CD4-positive, alpha-beta T cell (primary cell): ENCODE data around the gene HSD3B7. TPM values are rescaled to one million over a fixed set of nuclear protein-coding genes. Genes with fewer than 3 reads are reported as not detected.
A peak's percentile ranks its signal among the peaks of the same experiment; 100 is the strongest.

Experiments used
- ATAC-seq: fragments of 200-7000 bp; cut with Tn5 transposase; one replicate; pipeline ENCODE4 v1.10.0; 2022; ENCODE audit warnings: mild to moderate bottlenecking; ENCODE audit not compliant: poor library complexity
- CTCF ChIA-PET: fragments of 350-600 bp; sonication (Branson Sonifier 250); formaldehyde crosslinking; loops from one replicate; lab custom pipeline; 2021; ENCODE audit warnings: antibody characterized with exemption, inconsistent platforms; lab: Charles Lee
- POLR2A ChIA-PET: fragments of 350-600 bp; sonication (Branson Sonifier 250); formaldehyde crosslinking; loops from one replicate; lab custom pipeline; 2021; ENCODE audit warnings: antibody characterized with exemption, inconsistent platforms; lab: Charles Lee
- DNase-seq, 14 experiments: peaks; one replicate each; pipeline ENCODE4 v3.0.0-alpha.2; 2013 to 2020; ENCODE audit warnings: mixed read lengths in 2 of 14
- H3K27ac ChIP-seq, 2 donors: one replicate each; pipeline versions ENCODE4 v1.5.1 to v1.7.0; 2013; ENCODE audit warnings: low read length in 2 of 2, low read depth in 1 of 2, mild to moderate bottlenecking in 1 of 2
- H3K27me3 ChIP-seq, 2 experiments: 1 replicate in 1 of 2; 2 replicates in 1 of 2; pipeline versions ENCODE4 v1.6.1 to v1.7.0; 2013; ENCODE audit warnings: low read length in 2 of 2, control low read depth in 1 of 2, mild to moderate bottlenecking in 1 of 2, moderate library complexity in 1 of 2; ENCODE audit not compliant: insufficient read depth in 2 of 2, control insufficient read depth in 1 of 2
- H3K36me3 ChIP-seq: one replicate; pipeline ENCODE4 v1.6.1; 2013; ENCODE audit warnings: low read length, control low read depth; ENCODE audit not compliant: insufficient read depth
- H3K4me1 ChIP-seq: one replicate; pipeline ENCODE4 v1.6.1; 2013; ENCODE audit warnings: low read length, control low read depth; ENCODE audit not compliant: insufficient read depth
- H3K4me3 ChIP-seq: one replicate; pipeline ENCODE4 v1.5.1; 2013; ENCODE audit warnings: mild to moderate bottlenecking, low read length, moderate library complexity
- H3K9me3 ChIP-seq, 2 experiments: 1 replicate in 1 of 2; 2 replicates in 1 of 2; pipeline versions ENCODE4 v1.6.1 to v1.7.0; 2013; ENCODE audit warnings: low read length in 2 of 2, mild to moderate bottlenecking in 2 of 2, control low read depth in 1 of 2, moderate library complexity in 1 of 2; ENCODE audit not compliant: control insufficient read depth in 1 of 2, insufficient read depth in 1 of 2
- H3K27ac Mint-ChIP-seq: one replicate; pipeline ENCODE4 v1.8.0; 2020; ENCODE audit warnings: mixed read lengths
- H3K27me3 Mint-ChIP-seq: one replicate; pipeline ENCODE4 v1.8.0; 2021; ENCODE audit warnings: mixed read lengths
- H3K36me3 Mint-ChIP-seq: one replicate; pipeline ENCODE4 v1.8.0; 2021; ENCODE audit warnings: low read depth, mixed read lengths
- H3K4me1 Mint-ChIP-seq: one replicate; pipeline ENCODE4 v1.8.0; 2021; ENCODE audit warnings: low read depth, mixed read lengths
- H3K4me3 Mint-ChIP-seq: one replicate; pipeline ENCODE4 v1.8.0; 2020; ENCODE audit warnings: mild to moderate bottlenecking, mixed read lengths
- H3K9me3 Mint-ChIP-seq: one replicate; pipeline ENCODE4 v1.8.0; 2020; ENCODE audit warnings: mixed read lengths
- CTCF ChIP-seq: fragments of 200-600 bp; IDR thresholded peaks from one replicate; pipeline ENCODE4 v1.8.0; 2022; ENCODE audit warnings: antibody characterized with exemption, mild to moderate bottlenecking
- intact Hi-C, 2 experiments: fragments of 100-400 bp; cut with DNase I in 1 of 2; cut with micrococcal nuclease in 1 of 2; formaldehyde crosslinking; loops; one replicate each; pipeline versions ENCODE4 v1.15.1 to v1.9.0; 2023 to 2025; cut with DNase I, micrococcal nuclease
- total RNA-seq, 174 experiments: library from RNA in 2 of 174; stranded (reverse) in 2 of 174; gene quantifications; one replicate each; pipeline ENCODE4 v1.2.3 and lab custom pipeline; 2021 to 2026

Gene HSD3B7
- total RNA-seq, 2 experiments from 2014 or later = 0.11 TPM; not detected in 1

GRCh38 chr16:30953111-30953510, 31.9 kb upstream of the HSD3B7 start:
- DNase-seq (no peak), ATAC-seq (no peak)
- intact Hi-C loops = loop anchor here in 1 of 2 experiments (10.0 kb wide), 2 partner anchors 122 to 912 kb away; partner anchors contain the start of genes ZNF646 and ZNF668
- TF ChIP-seq CTCF = no peak
- ChIA-PET CTCF (interaction anchor here (0.9 to 3.4 kb wide), 7 partner anchors 11 to 915 kb away, joined by 3 to 14 read pairs (median 4); partner anchors contain the start of gene HSD3B7), POLR2A (interaction anchor here (1.2 to 1.4 kb wide), 3 partner anchors 11 to 226 kb away, joined by 3 read pairs; partner anchors contain the start of gene FUS)
- Histone ChIP-seq H3K27me3 (no peaks in the 10 kb centered on the region), H3K36me3 (no peaks in the 10 kb centered on the region), H3K4me1 (peaks cover 46% of the 10 kb centered on the region), H3K4me3 (no peak overlapping the region), H3K9me3 (peaks cover 0 to 6% of the 10 kb centered on the region in 2 experiments), H3K27ac (no peak overlapping the region)
- H3K27me3 Mint-ChIP-seq = no peaks in the 10 kb centered on the region
- no peaks in the 10 kb centered on the region for H3K9me3 Mint-ChIP-seq
- peaks cover 8% of the 10 kb centered on the region for H3K36me3 Mint-ChIP-seq
- H3K4me1 Mint-ChIP-seq = peaks cover 30% of the 10 kb centered on the region
- no peak overlapping the region for H3K27ac Mint-ChIP-seq
- no peak overlapping the region for H3K4me3 Mint-ChIP-seq

DNA sequence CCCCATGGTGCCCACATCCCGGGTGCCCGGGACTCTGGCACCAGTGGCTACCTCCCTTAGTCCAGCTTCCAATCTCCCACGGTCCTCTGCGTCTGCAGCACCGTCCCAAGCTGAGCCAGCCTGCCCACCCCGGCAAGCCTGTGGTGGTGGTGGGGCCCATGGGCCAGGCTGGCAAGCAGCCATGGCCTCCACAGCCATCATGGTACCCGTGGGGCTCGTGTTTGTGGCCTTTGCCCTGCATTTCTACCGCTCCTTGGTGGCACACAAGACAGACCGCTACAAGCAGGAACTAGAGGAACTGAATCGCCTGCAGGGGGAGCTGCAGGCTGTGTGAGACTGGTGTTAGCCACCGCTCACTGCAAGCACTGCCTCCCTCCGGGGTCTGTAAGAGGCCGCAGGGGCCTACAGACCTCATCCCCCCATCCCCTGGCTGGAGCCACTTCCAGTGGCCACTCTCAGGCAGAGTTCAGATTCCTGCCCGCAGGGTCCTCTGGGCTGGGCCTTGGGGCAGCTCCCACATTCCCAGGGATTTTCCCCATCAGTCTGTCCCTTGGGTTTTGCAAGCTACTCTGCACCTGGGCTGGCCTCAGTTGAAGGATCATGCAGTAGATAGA, 31.4 kb upstream of the HSD3B7 start:
- H3K4me1 Mint-ChIP-seq = peaks cover 34% of the 10 kb centered on the region
- ATAC-seq = no peak
- H3K27ac Mint-ChIP-seq = peak overlapping the region; percentile 44

GRCh38 chr16:30954993-30955392, 30.0 kb upstream of the HSD3B7 start:
- TF ChIP-seq CTCF = no peak
- Histone ChIP-seq H3K4me1 (peaks cover 47% of the 10 kb centered on the region), H3K27me3 (no peaks in the 10 kb centered on the region), H3K4me3 (no peak overlapping the region), H3K36me3 (peaks cover 13% of the 10 kb centered on the region), H3K27ac (no peak overlapping the region), H3K9me3 (peaks cover 0 to 6% of the 10 kb centered on the region in 2 experiments)
- CTCF ChIA-PET = interaction anchor here (3.4 kb wide), 1 partner anchor 13 kb away, joined by 14 read pairs; no protein-coding TSS in a partner anchor
- Mint-ChIP-seq H3K36me3 (peaks cover 26% of the 10 kb centered on the region), H3K27me3 (no peaks in the 10 kb centered on the region), H3K4me3 (peak overlapping the region; percentile 25), H3K4me1 (peaks cover 40% of the 10 kb centered on the region), H3K27ac (peak overlapping the region; percentile 30), H3K9me3 (no peaks in the 10 kb centered on the region)
- POLR2A ChIA-PET = interaction anchor here (0.7 kb wide), 1 partner anchor 119 kb away, joined by 3 read pairs; the partner anchor contains the start of gene ZNF668
- intact Hi-C loops = loop anchor here (1.0 to 10.0 kb wide), 3 partner anchors 30 to 910 kb away; partner anchors contain the start of genes ZNF646 (in 1 of the 2) and ZNF668 (in 1 of the 2)
- DNase-seq (no peak), ATAC-seq (no peak)

More for the DNA sequence above, 31.4 kb upstream of the HSD3B7 start:
- POLR2A ChIA-PET = interaction anchor here (0.7 to 1.4 kb wide), 6 partner anchors 9 to 980 kb away, joined by 3 to 4 read pairs (median 3); partner anchors contain the start of gene FUS
- peaks cover 0 to 6% of the 10 kb centered on the region in 2 experiments for H3K9me3 ChIP-seq
- intact Hi-C loops = loop anchor here (1.0 to 10.0 kb wide), 3 partner anchors 28 to 911 kb away; partner anchors contain the start of genes ZNF646 (in 1 of the 2) and ZNF668 (in 1 of the 2)
- H3K27me3 ChIP-seq = no peaks in the 10 kb centered on the region
- DNase-seq = peak; percentile 37 to 83 (median 52)
- Mint-ChIP-seq H3K4me3 (peak overlapping the region; percentile 81), H3K9me3 (no peaks in the 10 kb centered on the region), H3K36me3 (peaks cover 12% of the 10 kb centered on the region), H3K27me3 (no peaks in the 10 kb centered on the region)
- CTCF ChIA-PET = interaction anchor here (0.5 to 3.4 kb wide), 11 partner anchors 10 to 915 kb away, joined by 3 to 14 read pairs (median 3); partner anchors contain the start of gene HSD3B7
- H3K27ac ChIP-seq = no peak overlapping the region
- TF ChIP-seq CTCF = peak; percentile 57
- H3K4me3 ChIP-seq = no peak overlapping the region
- peaks cover 49% of the 10 kb centered on the region for H3K4me1 ChIP-seq
- H3K36me3 ChIP-seq = no peaks in the 10 kb centered on the region
